SK-N-SH (cell line): ENCODE results near the gene NEK2. TPM values are rescaled to one million over a fixed set of nuclear protein-coding genes. Genes with fewer than 3 reads are reported as not detected.
"Not testable (repeated sequence)": the region's sequence is repeated elsewhere in the genome, so short reads cannot be mapped to it uniquely, and the experiment has no call there.

Experiments
- CTCF ChIA-PET: fragments of 300-600, 350-600 bp; formaldehyde crosslinking; extraction: SDS; loops from one replicate; lab custom pipeline; 2021; lab: Yijun Ruan, JAX
- POLR2A ChIA-PET: fragments of 350-600 bp; sonication (Branson Sonifier 250); formaldehyde crosslinking; extraction: SDS; loops from one replicate; lab custom pipeline; 2020; ENCODE audit warnings: antibody characterized with exemption, inconsistent platforms; lab: Yijun Ruan, JAX
- DNase-seq: peaks from one replicate; pipeline ENCODE4 v3.0.0; 2012
- H2AFZ ChIP-seq: fragments of 200-600 bp; sonication (generic); 2 replicates; pipeline ENCODE4 v1.8.1; 2016; ENCODE audit warnings: antibody characterized with exemption, mild to moderate bottlenecking, low read depth
- H3F3A ChIP-seq: fragments of 200-600 bp; sonication (generic); replicated peaks from 2 replicates; pipeline ENCODE3; 2016; ENCODE audit warnings: antibody characterized with exemption, mild to moderate bottlenecking; ENCODE audit not compliant: insufficient read depth
- H3K27ac ChIP-seq, 2 experiments: fragments of 200-500 bp in 1 of 2; fragments of 200-600 bp in 1 of 2; sonication (Bioruptor generic) in 1 of 2; sonication (generic), shearing (Covaris generic) in 1 of 2; 2 replicates each; pipeline versions ENCODE4 v1.5.1 to v1.6.1; 2014 to 2016; ENCODE audit warnings: low read depth in 2 of 2, inconsistent platforms in 1 of 2, low read length in 1 of 2, mild to moderate bottlenecking in 1 of 2, mixed read lengths in 1 of 2
- H3K27me3 ChIP-seq: fragments of 200-600 bp; sonication (generic), shearing (Covaris generic); 2 replicates; pipeline ENCODE4 v1.6.1; 2016; ENCODE audit warnings: mixed run types; ENCODE audit not compliant: insufficient read depth
- H3K36me3 ChIP-seq, 2 experiments: fragments of 200-500 bp in 1 of 2; fragments of 200-600 bp in 1 of 2; sonication (Bioruptor generic) in 1 of 2; sonication (generic) in 1 of 2; replicated peaks in 1 of 2; 2 replicates each; pipeline versions ENCODE3 to v1.5.1; 2014 to 2016; ENCODE audit warnings: low read length in 1 of 2, mild to moderate bottlenecking in 1 of 2; ENCODE audit not compliant: insufficient read depth in 2 of 2, control insufficient read depth in 1 of 2
- H3K4me1 ChIP-seq, 2 experiments: fragments of 200-500 bp in 1 of 2; fragments of 200-600 bp in 1 of 2; sonication (Bioruptor generic) in 1 of 2; sonication (generic), shearing (Covaris generic) in 1 of 2; 2 replicates each; pipeline versions ENCODE4 v1.5.1 to v1.6.1; 2014 to 2016; ENCODE audit warnings: low read depth in 1 of 2, low read length in 1 of 2, mixed run types in 1 of 2; ENCODE audit not compliant: insufficient read depth in 2 of 2, control insufficient read depth in 1 of 2
- H3K4me2 ChIP-seq: fragments of 200-600 bp; sonication (generic), shearing (Covaris generic); 2 replicates; pipeline ENCODE4 v1.6.1; 2017; ENCODE audit warnings: mixed run types
- H3K4me3 ChIP-seq, 2 experiments: fragments of 200-500 bp in 1 of 2; fragments of 200-600 bp in 1 of 2; sonication (Bioruptor generic) in 1 of 2; sonication (generic), shearing (Covaris generic) in 1 of 2; 2 replicates each; pipeline versions ENCODE4 v1.5.1 to v1.8.1; 2014 to 2016; ENCODE audit warnings: low read depth in 2 of 2, inconsistent platforms in 1 of 2, low read length in 1 of 2, mild to moderate bottlenecking in 1 of 2, mixed read lengths in 1 of 2, moderate library complexity in 1 of 2
- H3K79me2 ChIP-seq: fragments of 200-600 bp; sonication (generic); 2 replicates; pipeline ENCODE4 v1.8.1; 2017; ENCODE audit warnings: mild to moderate bottlenecking; ENCODE audit not compliant: insufficient read depth
- H3K9ac ChIP-seq: fragments of 200-600 bp; sonication (generic); 2 replicates; pipeline ENCODE4 v1.6.1; 2017; ENCODE audit warnings: mixed run types
- H3K9me2 ChIP-seq: fragments of 200-600 bp; sonication (generic); 2 replicates; pipeline ENCODE4 v1.6.1; 2017; ENCODE audit warnings: mixed run types
- H3K9me3 ChIP-seq: fragments of 200-600 bp; sonication (generic); 2 replicates; pipeline ENCODE4 v1.6.1; 2017; ENCODE audit warnings: mixed run types, mild to moderate bottlenecking, moderate library complexity
- H4K20me1 ChIP-seq: fragments of 200-600 bp; sonication (generic); 2 replicates; pipeline ENCODE4 v1.6.1; 2017; ENCODE audit warnings: mild to moderate bottlenecking, mixed run types; ENCODE audit not compliant: insufficient read depth
- CHD2 ChIP-seq: fragments of 150-350 bp; IDR thresholded peaks from 2 replicates; pipeline ENCODE4 v1.6.1; 2018; ENCODE audit warnings: low read length; ENCODE audit not compliant: partially characterized antibody
- FOSL2 ChIP-seq: IDR thresholded peaks from 2 replicates; pipeline ENCODE4 v1.4.0; 2012; ENCODE audit warnings: low read depth, mild to moderate bottlenecking, moderate library complexity, borderline replicate concordance
- FOXJ3 ChIP-seq: sonication (generic); formaldehyde crosslinking; IDR thresholded peaks from 2 replicates; pipeline ENCODE4 v1.5.1; 2020; ENCODE audit warnings: mild to moderate bottlenecking, missing genetic modification reagents
- JUND ChIP-seq: IDR thresholded peaks from 2 replicates; pipeline ENCODE4 v1.4.0; 2012
- MAX ChIP-seq: IDR thresholded peaks from 2 replicates; pipeline ENCODE4 v1.4.0; 2012; ENCODE audit warnings: low read depth
- POLR2AphosphoS5 ChIP-seq: IDR thresholded peaks from 2 replicates; pipeline ENCODE4 v1.6.1; 2012; ENCODE audit warnings: low read depth, low read length
- RXRA ChIP-seq: IDR thresholded peaks from 2 replicates; pipeline ENCODE4 v1.4.0; 2012; ENCODE audit warnings: low read depth, mild to moderate bottlenecking, borderline replicate concordance
- TAF1 ChIP-seq: IDR thresholded peaks from 2 replicates; pipeline ENCODE4 v1.6.1; 2012; ENCODE audit warnings: low read depth, mild to moderate bottlenecking, low read length, moderate library complexity, borderline replicate concordance
- USF1 ChIP-seq: IDR thresholded peaks from 2 replicates; pipeline ENCODE4 v1.4.0; 2012; ENCODE audit warnings: low read depth, borderline replicate concordance
- YY1 ChIP-seq: IDR thresholded peaks from 2 replicates; pipeline ENCODE4 v1.4.0; 2012; ENCODE audit warnings: low read depth, mild to moderate bottlenecking
- WGBS: methylation state at CpG from one replicate; pipeline ENCODE4 v1.1.6; 2017; ENCODE audit warnings: low lambda C conversion rate; 5-methylcytosine and 5-hydroxymethylcytosine counted together
- polyA plus RNA-seq, 3 experiments: library from polyadenylated mRNA; depleted of rRNA; stranded (reverse); fragments of >200 nt; gene quantifications; 2 replicates each; pipeline ENCODE4 v1.2.3, GENCODE V29; 2012
- TF ChIP-seq, protein P1 (sequence below): fragments of 150-350 bp; IDR thresholded peaks from 2 replicates; pipeline ENCODE4 v1.6.1; 2017; ENCODE audit warnings: antibody characterized with exemption, low read length, low read depth, borderline replicate concordance

NEK2 gene
- polyA plus RNA-seq, 1 of the 3 experiments (the other 2 are of a cell fraction) = 9.4 TPM

DNA sequence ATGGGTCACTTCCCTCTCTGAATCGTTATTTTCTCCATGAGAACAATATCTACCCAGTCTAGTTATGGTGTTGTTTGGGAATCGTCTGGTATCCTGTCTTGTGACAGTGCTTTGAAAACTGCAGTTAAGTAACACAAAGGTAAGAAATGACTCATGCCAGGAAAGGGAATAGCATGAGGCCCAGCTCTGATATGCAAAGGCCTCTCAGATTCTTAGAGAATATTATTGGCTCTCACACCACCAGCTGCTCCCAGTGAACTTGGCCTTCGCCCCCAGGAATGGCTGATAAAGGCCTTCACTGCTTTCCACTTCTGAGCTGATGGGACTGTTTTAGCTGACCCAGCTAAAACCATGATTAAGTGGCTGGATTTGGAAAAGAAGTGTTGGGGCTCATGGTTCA, 27.1 kb downstream of the NEK2 start:
- H3K9me3 ChIP-seq = no peaks in the 10 kb centered on the region
- no peak for DNase-seq
- no peaks in the 10 kb centered on the region for H3K36me3 ChIP-seq
- no peaks in the 10 kb centered on the region for H4K20me1 ChIP-seq
- H2AFZ ChIP-seq = no peak overlapping the region; the same call in 1 of the 2 replicates
- POLR2A ChIA-PET = no interaction called here
- H3K27me3 ChIP-seq = no peaks in the 10 kb centered on the region
- WGBS = 56% methylated on average over 2 of the region's 3 CpGs
- CTCF ChIA-PET = interaction anchor here (0.6 to 12.7 kb wide), 15 partner anchors 10 to 317 kb away, joined by 3 to 209 read pairs (median 6); partner anchors contain the start of gene SLC30A1
- H3K4me3 ChIP-seq = no peak overlapping the region
- peaks cover 7 to 11% of the 10 kb centered on the region in 2 experiments; a peak in 3 of 4 replicates for H3K4me1 ChIP-seq
- H3F3A ChIP-seq = peaks cover 13% of the 10 kb centered on the region
- no peak overlapping the region for H3K4me2 ChIP-seq
- H3K27ac ChIP-seq = no peak overlapping the region
- H3K79me2 ChIP-seq = no peaks in the 10 kb centered on the region
- peak; percentile 10; the same call in 1 of the 2 replicates for TF ChIP-seq FOSL2
- no peak for TF ChIP-seq RXRA
- H3K9me2 ChIP-seq = no peaks in the 10 kb centered on the region
- H3K9ac ChIP-seq = no peak overlapping the region

GRCh38 chr1:211647711-211648121, 27.7 kb downstream of the NEK2 start:
- Histone ChIP-seq H4K20me1 (no peaks in the 10 kb centered on the region), H2AFZ (no peak overlapping the region), H3K27me3 (no peaks in the 10 kb centered on the region), H3K9ac (no peak overlapping the region), H3K4me3 (no peak overlapping the region), H3K4me1 (peaks cover 11 to 12% of the 10 kb centered on the region in 2 experiments; a peak in 3 of 4 replicates), H3F3A (peaks cover 13% of the 10 kb centered on the region), H3K9me2 (no peaks in the 10 kb centered on the region), H3K9me3 (no peaks in the 10 kb centered on the region), H3K36me3 (no peaks in the 10 kb centered on the region), H3K4me2 (no peak overlapping the region), H3K27ac (no peak overlapping the region), H3K79me2 (no peaks in the 10 kb centered on the region)
- no peak for TF ChIP-seq CHD2
- CTCF ChIA-PET = interaction anchor here (1.2 to 12.7 kb wide), 10 partner anchors 9 to 177 kb away, joined by 3 to 209 read pairs (median 8); partner anchors contain the start of gene SLC30A1
- no peak for DNase-seq
- POLR2A ChIA-PET = no interaction called here
- 98% methylated on average over 4 of the region's 4 CpGs for WGBS

GRCh38 chr1:211646566-211646965, 28.9 kb downstream of the NEK2 start:
- no peaks in the 10 kb centered on the region for H4K20me1 ChIP-seq
- H3K79me2 ChIP-seq = no peaks in the 10 kb centered on the region
- H3K36me3 ChIP-seq = no peaks in the 10 kb centered on the region
- H3F3A ChIP-seq = peaks cover 13% of the 10 kb centered on the region
- TF ChIP-seq, protein P1, sequence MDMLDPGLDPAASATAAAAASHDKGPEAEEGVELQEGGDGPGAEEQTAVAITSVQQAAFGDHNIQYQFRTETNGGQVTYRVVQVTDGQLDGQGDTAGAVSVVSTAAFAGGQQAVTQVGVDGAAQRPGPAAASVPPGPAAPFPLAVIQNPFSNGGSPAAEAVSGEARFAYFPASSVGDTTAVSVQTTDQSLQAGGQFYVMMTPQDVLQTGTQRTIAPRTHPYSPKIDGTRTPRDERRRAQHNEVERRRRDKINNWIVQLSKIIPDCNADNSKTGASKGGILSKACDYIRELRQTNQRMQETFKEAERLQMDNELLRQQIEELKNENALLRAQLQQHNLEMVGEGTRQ = no peak
- TF ChIP-seq YY1 = no peak
- TF ChIP-seq TAF1 = no peak
- TF ChIP-seq JUND = no peak
- no peak for TF ChIP-seq MAX
- TF ChIP-seq FOXJ3 (CRISPR knock-in tag) = no peak
- TF ChIP-seq USF1 = no peak
- no peak for TF ChIP-seq POLR2AphosphoS5
- H3K9me2 ChIP-seq = no peaks in the 10 kb centered on the region
- H3K9me3 ChIP-seq = no peaks in the 10 kb centered on the region
- H3K4me2 ChIP-seq = no peak overlapping the region
- ChIA-PET CTCF (interaction anchor here (0.7 to 12.7 kb wide), 7 partner anchors 9 to 323 kb away, joined by 3 to 209 read pairs (median 3); no protein-coding TSS in a partner anchor), POLR2A (no interaction called here)
- H3K27ac ChIP-seq = no peak overlapping the region
- no peak overlapping the region for H3K4me3 ChIP-seq
- no peak overlapping the region for H3K9ac ChIP-seq
- DNase-seq = no peak
- H2AFZ ChIP-seq = no peak overlapping the region
- H3K27me3 ChIP-seq = no peaks in the 10 kb centered on the region
- H3K4me1 ChIP-seq = peaks cover 11 to 12% of the 10 kb centered on the region in 2 experiments; a peak in 3 of 4 replicates
- WGBS = 96% methylated on average over 1 of the region's 1 CpG

DNA sequence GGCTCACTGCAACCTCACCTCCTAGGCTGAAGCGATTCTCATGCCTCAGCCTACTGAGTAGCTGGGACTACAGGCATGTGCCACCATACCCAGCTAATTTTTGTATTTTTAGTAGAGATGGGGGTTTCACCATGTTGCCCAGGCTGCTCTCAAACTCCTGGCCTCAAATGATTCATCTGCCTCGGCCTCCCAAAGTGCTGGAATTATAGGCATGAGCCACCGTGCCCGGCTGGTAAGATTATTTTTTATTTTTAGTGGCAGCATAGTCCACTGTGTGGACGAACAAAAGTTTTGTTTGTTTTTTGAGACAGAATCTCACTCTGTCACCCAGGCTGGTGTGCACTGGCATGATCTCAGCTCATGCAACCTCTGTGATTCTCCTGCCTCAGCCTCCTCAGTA, 29.8 kb downstream of the NEK2 start:
- DNase-seq, H3K27ac ChIP-seq, H3K27me3 ChIP-seq, POLR2A ChIA-PET, H3K9ac ChIP-seq, H2AFZ ChIP-seq, H3K79me2 ChIP-seq, H3K9me3 ChIP-seq, H3K36me3 ChIP-seq, H3K9me2 ChIP-seq, H4K20me1 ChIP-seq, H3K4me3 ChIP-seq: not testable (repeated sequence)
- peaks cover 14% of the 10 kb centered on the region for H3F3A ChIP-seq
- WGBS = 73% methylated on average over 5 of the region's 5 CpGs
- H3K4me1 ChIP-seq = peaks cover 11 to 12% of the 10 kb centered on the region in 2 experiments; a peak in 3 of 4 replicates
- 0 out of 2 replicates have a peak overlapping the region, but pooled peaks have one; percentile 10 for H3K4me2 ChIP-seq
- CTCF ChIA-PET = interaction anchor here (0.7 to 12.7 kb wide), 4 partner anchors 9 to 322 kb away, joined by 3 to 209 read pairs (median 8); no protein-coding TSS in a partner anchor
